Dendritic cell treated with granulocyte-macrophage colony-stimulating factor and Interleukin-4, amounts not matched to agents 40 ng/mL and 50 ng/mL, for 4 days (primary cell): ENCODE results near the gene FGD1.
A peak's percentile ranks its signal among the peaks of the same experiment; 100 is the strongest.

Experiments
- H3K27ac Mint-ChIP-seq: one replicate; pipeline ENCODE4 v1.8.0; 2022; ENCODE audit warnings: mild to moderate bottlenecking, mixed read lengths
- H3K27me3 Mint-ChIP-seq: one replicate; pipeline ENCODE4 v1.8.0; 2022; ENCODE audit warnings: mild to moderate bottlenecking, mixed read lengths
- H3K36me3 Mint-ChIP-seq: one replicate; pipeline ENCODE4 v1.8.0; 2022; ENCODE audit warnings: low read depth, mixed read lengths
- H3K4me1 Mint-ChIP-seq: one replicate; pipeline ENCODE4 v1.8.0; 2022; ENCODE audit warnings: low read depth, mixed read lengths
- H3K4me3 Mint-ChIP-seq: one replicate; pipeline ENCODE4 v1.8.0; 2022; ENCODE audit warnings: mild to moderate bottlenecking, moderate library complexity, mixed read lengths
- H3K9me3 Mint-ChIP-seq: one replicate; pipeline ENCODE4 v1.8.0; 2022; ENCODE audit warnings: mixed read lengths
- intact Hi-C: fragments of 100-400 bp; cut with micrococcal nuclease; formaldehyde crosslinking; loops from one replicate; pipeline ENCODE4 v1.15.0; 2022

FGD1 gene

GRCh38 chrX:54439960-54440871 lies 55.8 kb downstream of the FGD1 start, which contains the start of gene TSR2:
TSS of gene TSR2 (plus strand) at chrX:54440404. CDS start at chrX:54440422, 18 bp downstream.
- Mint-ChIP-seq H3K27ac (peak within 1 kb of the TSS; percentile 87), H3K27me3 (peaks cover 6% of the 10 kb centered on the region), H3K9me3 (no peaks in the 10 kb centered on the region), H3K36me3 (peaks cover 42% of the 10 kb centered on the region), H3K4me3 (peak within 1 kb of the TSS; percentile 99), H3K4me1 (peaks cover 18% of the 10 kb centered on the region)
- intact Hi-C loops, result loop anchor here (5.0 to 10.0 kb wide), 2 partner anchors 77 to 365 kb away; partner anchors contain the start of gene MAGED2

GRCh38 chrX:54435121-54435520 lies 60.9 kb downstream of the FGD1 start:
- Mint-ChIP-seq H3K36me3 (peaks cover 1% of the 10 kb centered on the region), H3K4me3 (no peak overlapping the region), H3K27ac (no peak overlapping the region), H3K4me1 (no peaks in the 10 kb centered on the region), H3K9me3 (no peaks in the 10 kb centered on the region), H3K27me3 (peaks cover 6% of the 10 kb centered on the region)
- intact Hi-C loops, result loop anchor here (5.0 kb wide), 1 partner anchor 82 kb away; no protein-coding TSS in a partner anchor

- Mint-ChIP-seq H3K9me3 (no peaks in the 10 kb centered on the region), H3K4me3 (no peak overlapping the region), H3K36me3 (no peaks in the 10 kb centered on the region), H3K4me1 (no peaks in the 10 kb centered on the region), H3K27me3 (peaks cover 9% of the 10 kb centered on the region), H3K27ac (no peak overlapping the region)
- intact Hi-C loops, result no loop called here
Measured at GRCh38 chrX:54430519-54430918, 65.5 kb downstream of the FGD1 start.

GRCh38 chrX:54427837-54428424 lies 68.1 kb downstream of the FGD1 start:
- intact Hi-C loops, result no loop called here
- Mint-ChIP-seq H3K9me3 (no peaks in the 10 kb centered on the region), H3K4me1 (no peaks in the 10 kb centered on the region), H3K36me3 (no peaks in the 10 kb centered on the region), H3K27ac (no peak overlapping the region), H3K27me3 (peaks cover 5% of the 10 kb centered on the region), H3K4me3 (no peak overlapping the region)

- H3K27me3 Mint-ChIP-seq, result peaks cover 6% of the 10 kb centered on the region
- H3K36me3 Mint-ChIP-seq, result no peaks in the 10 kb centered on the region
- no peak overlapping the region for H3K27ac Mint-ChIP-seq
- no peaks in the 10 kb centered on the region for H3K9me3 Mint-ChIP-seq
- H3K4me3 Mint-ChIP-seq, result no peak overlapping the region
- intact Hi-C loops, result no loop called here
- no peaks in the 10 kb centered on the region for H3K4me1 Mint-ChIP-seq
Measured at GRCh38 chrX:54423161-54423888, 72.7 kb downstream of the FGD1 start.

GRCh38 chrX:54422168-54422567 lies 73.9 kb downstream of the FGD1 start:
- no peaks in the 10 kb centered on the region for H3K4me1 Mint-ChIP-seq
- intact Hi-C loops, result no loop called here
- H3K27ac Mint-ChIP-seq, result no peak overlapping the region
- no peak overlapping the region for H3K4me3 Mint-ChIP-seq
- H3K27me3 Mint-ChIP-seq, result peaks cover 10% of the 10 kb centered on the region
- no peaks in the 10 kb centered on the region for H3K36me3 Mint-ChIP-seq
- H3K9me3 Mint-ChIP-seq, result no peaks in the 10 kb centered on the region

- no peak overlapping the region for H3K4me3 Mint-ChIP-seq
- peaks cover 7% of the 10 kb centered on the region for H3K4me1 Mint-ChIP-seq
- intact Hi-C loops, result no loop called here
- no peaks in the 10 kb centered on the region for H3K36me3 Mint-ChIP-seq
- no peak overlapping the region for H3K27ac Mint-ChIP-seq
- H3K27me3 Mint-ChIP-seq, result peaks cover 21% of the 10 kb centered on the region
- H3K9me3 Mint-ChIP-seq, result no peaks in the 10 kb centered on the region
Measured at GRCh38 chrX:54419559-54420302, 76.3 kb downstream of the FGD1 start.

GRCh38 chrX:54416965-54417364 lies 79.1 kb downstream of the FGD1 start:
- Mint-ChIP-seq H3K4me1 (peaks cover 7% of the 10 kb centered on the region), H3K4me3 (no peak overlapping the region), H3K27me3 (peaks cover 31% of the 10 kb centered on the region), H3K27ac (no peak overlapping the region), H3K36me3 (no peaks in the 10 kb centered on the region), H3K9me3 (no peaks in the 10 kb centered on the region)
- intact Hi-C loops, result no loop called here

GRCh38 chrX:54415534-54416350 lies 80.3 kb downstream of the FGD1 start:
- intact Hi-C loops, result no loop called here
- Mint-ChIP-seq H3K36me3 (no peaks in the 10 kb centered on the region), H3K9me3 (no peaks in the 10 kb centered on the region), H3K4me3 (peak overlapping the region; percentile 50), H3K27ac (no peak overlapping the region), H3K4me1 (peaks cover 7% of the 10 kb centered on the region), H3K27me3 (peaks cover 34% of the 10 kb centered on the region)

- H3K27me3 Mint-ChIP-seq, result peaks cover 33% of the 10 kb centered on the region
- H3K4me3 Mint-ChIP-seq, result no peak overlapping the region
- H3K36me3 Mint-ChIP-seq, result no peaks in the 10 kb centered on the region
- no peaks in the 10 kb centered on the region for H3K9me3 Mint-ChIP-seq
- H3K27ac Mint-ChIP-seq, result no peak overlapping the region
- peaks cover 7% of the 10 kb centered on the region for H3K4me1 Mint-ChIP-seq
- intact Hi-C loops, result no loop called here
Measured at GRCh38 chrX:54413753-54414152, 82.3 kb downstream of the FGD1 start.

GRCh38 chrX:54411732-54412131 lies 84.3 kb downstream of the FGD1 start:
- peaks cover 7% of the 10 kb centered on the region for H3K4me1 Mint-ChIP-seq
- H3K27me3 Mint-ChIP-seq, result peaks cover 30% of the 10 kb centered on the region
- no peak overlapping the region for H3K27ac Mint-ChIP-seq
- no peaks in the 10 kb centered on the region for H3K36me3 Mint-ChIP-seq
- H3K4me3 Mint-ChIP-seq, result no peak overlapping the region
- intact Hi-C loops, result no loop called here
- H3K9me3 Mint-ChIP-seq, result no peaks in the 10 kb centered on the region

GRCh38 chrX:54407266-54407665 lies 88.8 kb downstream of the FGD1 start:
- intact Hi-C loops, result no loop called here
- Mint-ChIP-seq H3K4me1 (no peaks in the 10 kb centered on the region), H3K36me3 (no peaks in the 10 kb centered on the region), H3K27ac (no peak overlapping the region), H3K9me3 (no peaks in the 10 kb centered on the region), H3K27me3 (peaks cover 20% of the 10 kb centered on the region), H3K4me3 (no peak overlapping the region)

- Mint-ChIP-seq H3K36me3 (no peaks in the 10 kb centered on the region), H3K4me3 (no peak overlapping the region), H3K4me1 (no peaks in the 10 kb centered on the region), H3K9me3 (no peaks in the 10 kb centered on the region), H3K27ac (no peak overlapping the region), H3K27me3 (no peaks in the 10 kb centered on the region)
- intact Hi-C loops, result no loop called here
Measured at GRCh38 chrX:54397113-54397512, 98.9 kb downstream of the FGD1 start.
